ENCODE measurements around the gene PPP1R3D. TPM values are rescaled to one million over a fixed set of nuclear protein-coding genes. Genes with fewer than 3 reads are reported as not detected.

Gene PPP1R3D
- total RNA-seq, 1 donor from 2014 or later = 5.2 TPM

GRCh38 chr20:59971428-59971827, 31.3 kb upstream of the PPP1R3D start:
- H3K27ac Mint-ChIP-seq = no peak overlapping the region
- H3K27me3 Mint-ChIP-seq = no peaks in the 10 kb centered on the region
- H3K4me1 Mint-ChIP-seq (ENCODE audit: low read depth) = no peaks in the 10 kb centered on the region
- TF ChIP-seq, protein P1, sequence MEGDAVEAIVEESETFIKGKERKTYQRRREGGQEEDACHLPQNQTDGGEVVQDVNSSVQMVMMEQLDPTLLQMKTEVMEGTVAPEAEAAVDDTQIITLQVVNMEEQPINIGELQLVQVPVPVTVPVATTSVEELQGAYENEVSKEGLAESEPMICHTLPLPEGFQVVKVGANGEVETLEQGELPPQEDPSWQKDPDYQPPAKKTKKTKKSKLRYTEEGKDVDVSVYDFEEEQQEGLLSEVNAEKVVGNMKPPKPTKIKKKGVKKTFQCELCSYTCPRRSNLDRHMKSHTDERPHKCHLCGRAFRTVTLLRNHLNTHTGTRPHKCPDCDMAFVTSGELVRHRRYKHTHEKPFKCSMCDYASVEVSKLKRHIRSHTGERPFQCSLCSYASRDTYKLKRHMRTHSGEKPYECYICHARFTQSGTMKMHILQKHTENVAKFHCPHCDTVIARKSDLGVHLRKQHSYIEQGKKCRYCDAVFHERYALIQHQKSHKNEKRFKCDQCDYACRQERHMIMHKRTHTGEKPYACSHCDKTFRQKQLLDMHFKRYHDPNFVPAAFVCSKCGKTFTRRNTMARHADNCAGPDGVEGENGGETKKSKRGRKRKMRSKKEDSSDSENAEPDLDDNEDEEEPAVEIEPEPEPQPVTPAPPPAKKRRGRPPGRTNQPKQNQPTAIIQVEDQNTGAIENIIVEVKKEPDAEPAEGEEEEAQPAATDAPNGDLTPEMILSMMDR (IDR thresholded peaks at IDR 0.05; ENCODE audit: unreplicated experiment) = no peak
- peaks cover 3% of the 10 kb centered on the region for H3K36me3 Mint-ChIP-seq (ENCODE audit: insufficient read depth)
- no peak overlapping the region for H3K4me3 Mint-ChIP-seq (ENCODE audit: low read depth)
- no peak for DNase-seq (ENCODE audit: low spot score, unreplicated experiment)
- no peaks in the 10 kb centered on the region for H3K9me3 Mint-ChIP-seq (ENCODE audit: low read depth)

GRCh38 chr20:59966428-59966827, 26.3 kb upstream of the PPP1R3D start:
- TF ChIP-seq, protein P1 (IDR thresholded peaks at IDR 0.05; ENCODE audit: unreplicated experiment) = no peak
- Mint-ChIP-seq H3K9me3 (ENCODE audit: low read depth) (no peaks in the 10 kb centered on the region), H3K36me3 (ENCODE audit: insufficient read depth) (no peaks in the 10 kb centered on the region), H3K4me1 (ENCODE audit: low read depth) (peaks cover 5% of the 10 kb centered on the region), H3K27ac (no peak overlapping the region), H3K27me3 (peaks cover 20% of the 10 kb centered on the region), H3K4me3 (ENCODE audit: low read depth) (no peak overlapping the region)
- DNase-seq (ENCODE audit: low spot score, unreplicated experiment) = no peak

DNA sequence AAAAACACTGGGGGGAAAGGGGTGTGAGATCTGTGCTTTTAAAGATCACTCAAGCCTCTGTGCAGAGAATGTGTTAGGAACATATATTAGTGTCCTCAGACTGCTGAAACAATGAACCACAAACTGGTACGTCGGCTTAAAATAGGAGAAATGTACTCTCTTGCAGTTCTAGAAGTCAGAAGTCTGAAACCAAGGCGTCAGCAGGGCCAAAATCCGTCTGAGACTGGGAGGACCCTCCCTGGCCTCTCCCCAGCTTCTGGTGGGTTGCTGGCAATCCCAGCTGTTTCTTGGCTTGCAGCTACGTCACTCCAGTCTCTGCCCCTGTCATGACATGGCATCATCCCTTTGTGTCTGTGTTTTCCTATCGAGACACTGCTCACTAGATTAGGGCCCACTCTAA, 22.1 kb upstream of the PPP1R3D start:
- H3K4me1 Mint-ChIP-seq (ENCODE audit: low read depth) = peaks cover 42% of the 10 kb centered on the region
- no peaks in the 10 kb centered on the region for H3K9me3 Mint-ChIP-seq (ENCODE audit: low read depth)
- H3K36me3 Mint-ChIP-seq (ENCODE audit: insufficient read depth) = no peaks in the 10 kb centered on the region
- no peak for DNase-seq (ENCODE audit: low spot score, unreplicated experiment)
- H3K4me3 Mint-ChIP-seq (ENCODE audit: low read depth) = no peak overlapping the region
- peaks cover 26% of the 10 kb centered on the region for H3K27me3 Mint-ChIP-seq
- TF ChIP-seq, protein P1 (IDR thresholded peaks at IDR 0.05; ENCODE audit: unreplicated experiment) = no peak
- H3K27ac Mint-ChIP-seq = no peak overlapping the region

DNA sequence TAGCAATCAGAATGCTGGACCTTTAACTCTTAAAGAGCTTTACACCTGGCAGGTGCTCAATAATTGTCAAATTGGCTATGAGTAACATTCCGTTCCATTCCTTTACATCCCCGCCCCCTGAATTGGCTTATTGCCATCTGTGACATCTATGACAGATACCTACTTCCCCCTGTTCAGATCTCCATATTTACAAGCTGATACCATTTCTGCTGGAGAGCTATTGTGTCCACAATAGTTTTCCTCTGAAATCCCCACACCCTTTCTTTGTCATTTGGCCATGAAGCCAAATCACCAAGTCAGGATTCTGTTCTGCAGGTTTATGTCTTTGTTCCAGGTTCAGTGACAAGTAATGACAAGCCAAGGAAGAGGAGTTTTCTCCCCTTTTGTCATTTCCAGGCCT, 21.3 kb upstream of the PPP1R3D start:
- Mint-ChIP-seq H3K36me3 (ENCODE audit: insufficient read depth) (no peaks in the 10 kb centered on the region), H3K27ac (no peak overlapping the region), H3K4me3 (ENCODE audit: low read depth) (no peak overlapping the region), H3K27me3 (peaks cover 26% of the 10 kb centered on the region), H3K4me1 (ENCODE audit: low read depth) (peaks cover 45% of the 10 kb centered on the region), H3K9me3 (ENCODE audit: low read depth) (no peaks in the 10 kb centered on the region)
- DNase-seq (ENCODE audit: low spot score, unreplicated experiment) = no peak
- TF ChIP-seq, protein P1 (IDR thresholded peaks at IDR 0.05; ENCODE audit: unreplicated experiment) = no peak

GRCh38 chr20:59958626-59959025, 18.5 kb upstream of the PPP1R3D start:
- peaks cover 30% of the 10 kb centered on the region for H3K27me3 Mint-ChIP-seq
- no peaks in the 10 kb centered on the region for H3K36me3 Mint-ChIP-seq (ENCODE audit: insufficient read depth)
- no peaks in the 10 kb centered on the region for H3K9me3 Mint-ChIP-seq (ENCODE audit: low read depth)
- peak overlapping the region; percentile 90 for H3K27ac Mint-ChIP-seq
- H3K4me3 Mint-ChIP-seq (ENCODE audit: low read depth) = peak overlapping the region; percentile 77
- peak; percentile 20 for DNase-seq (ENCODE audit: low spot score, unreplicated experiment)
- TF ChIP-seq, protein P1 (IDR thresholded peaks at IDR 0.05; ENCODE audit: unreplicated experiment) = no peak
- peaks cover 46% of the 10 kb centered on the region for H3K4me1 Mint-ChIP-seq (ENCODE audit: low read depth)
